ENCODE data around the gene HDHD5. TPM values are rescaled to one million over a fixed set of nuclear protein-coding genes. Genes with fewer than 3 reads are reported as not detected.
A peak's percentile ranks its signal among the peaks of the same experiment; 100 is the strongest.

HDHD5 gene
- total RNA-seq, 1 donor from 2014 or later, result 30.2 TPM

- Mint-ChIP-seq H3K27me3 (ENCODE audit: unreplicated experiment) (peaks cover 7% of the 10 kb centered on the region), H3K36me3 (ENCODE audit: unreplicated experiment) (peaks cover 8% of the 10 kb centered on the region), H3K4me1 (ENCODE audit: low read depth, unreplicated experiment) (peaks cover 2% of the 10 kb centered on the region), H3K4me3 (ENCODE audit: unreplicated experiment) (no peak overlapping the region), H3K9me3 (ENCODE audit: unreplicated experiment) (peaks cover 9% of the 10 kb centered on the region), H3K27ac (ENCODE audit: unreplicated experiment) (no peak overlapping the region)
- DNase-seq, result no peak
- TF ChIP-seq CTCF (IDR thresholded peaks at IDR 0.05; ENCODE audit: partially characterized antibody, unreplicated experiment), result no peak
Measured at GRCh38 chr22:17176715-17177114, 17.6 kb upstream of the HDHD5 start.

DNA sequence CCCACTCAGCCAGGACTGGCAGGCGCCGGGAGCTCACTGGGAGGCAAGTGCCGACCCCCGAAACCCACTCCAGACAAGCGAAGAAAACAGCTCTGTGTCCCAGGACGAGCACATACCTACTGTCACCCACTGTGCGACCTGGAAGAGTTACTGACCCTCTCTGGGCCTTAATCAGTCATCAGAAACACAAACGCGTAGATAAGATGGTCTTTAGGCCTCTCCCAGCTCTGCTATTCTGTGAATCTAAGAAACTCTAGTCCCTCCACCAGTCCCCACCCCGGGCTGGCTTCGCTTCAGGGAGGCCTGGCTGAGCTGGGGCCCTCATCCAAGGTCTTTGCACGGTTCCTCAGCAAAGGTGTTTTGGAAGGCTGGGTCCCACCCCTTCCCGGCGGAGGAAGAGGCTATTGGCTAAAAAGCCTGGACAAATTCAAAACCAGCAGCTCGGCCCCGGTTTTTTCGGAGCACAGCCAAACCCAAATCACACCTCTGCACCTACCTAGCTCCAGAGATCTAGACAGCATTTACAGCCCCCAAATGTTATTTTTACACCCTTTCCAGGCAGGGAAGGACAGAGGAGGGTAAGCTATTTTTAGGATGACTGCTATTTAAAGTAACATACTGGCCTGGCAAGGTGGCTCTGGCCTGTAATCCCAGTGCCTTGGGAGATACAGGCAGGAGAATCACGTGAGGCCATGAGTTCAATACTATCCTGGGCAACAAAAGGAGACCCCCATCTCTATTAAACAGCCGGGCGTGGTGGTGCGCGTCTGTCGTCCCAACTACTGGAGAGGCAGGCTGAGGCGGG lies 13.2 kb upstream of the HDHD5 start:
- no peak for DNase-seq
- H3K27ac Mint-ChIP-seq (ENCODE audit: unreplicated experiment), result peak overlapping the region; percentile 76

GRCh38 chr22:17171153-17172028 lies 12.3 kb upstream of the HDHD5 start:
- H3K27ac Mint-ChIP-seq (ENCODE audit: unreplicated experiment), result peak overlapping the region; percentile 76
- H3K9me3 Mint-ChIP-seq (ENCODE audit: unreplicated experiment), result peaks cover 3% of the 10 kb centered on the region
- peak; percentile 94 for DNase-seq
- peaks cover 2% of the 10 kb centered on the region for H3K4me1 Mint-ChIP-seq (ENCODE audit: low read depth, unreplicated experiment)
- H3K4me3 Mint-ChIP-seq (ENCODE audit: unreplicated experiment), result peak overlapping the region; percentile 82
- H3K27me3 Mint-ChIP-seq (ENCODE audit: unreplicated experiment), result peaks cover 2% of the 10 kb centered on the region
- H3K36me3 Mint-ChIP-seq (ENCODE audit: unreplicated experiment), result no peaks in the 10 kb centered on the region
- peak; percentile 95 for TF ChIP-seq CTCF (IDR thresholded peaks at IDR 0.05; ENCODE audit: partially characterized antibody, unreplicated experiment)

More for the DNA sequence above, 13.2 kb upstream of the HDHD5 start:
- H3K9me3 Mint-ChIP-seq (ENCODE audit: unreplicated experiment), result peaks cover 3% of the 10 kb centered on the region
- peak; percentile 1 for TF ChIP-seq CTCF (IDR thresholded peaks at IDR 0.05; ENCODE audit: partially characterized antibody, unreplicated experiment)
- peak overlapping the region; percentile 78 for H3K4me3 Mint-ChIP-seq (ENCODE audit: unreplicated experiment)
- H3K36me3 Mint-ChIP-seq (ENCODE audit: unreplicated experiment), result no peaks in the 10 kb centered on the region
- peaks cover 2% of the 10 kb centered on the region for H3K4me1 Mint-ChIP-seq (ENCODE audit: low read depth, unreplicated experiment)
- H3K27me3 Mint-ChIP-seq (ENCODE audit: unreplicated experiment), result peaks cover 2% of the 10 kb centered on the region

DNA sequence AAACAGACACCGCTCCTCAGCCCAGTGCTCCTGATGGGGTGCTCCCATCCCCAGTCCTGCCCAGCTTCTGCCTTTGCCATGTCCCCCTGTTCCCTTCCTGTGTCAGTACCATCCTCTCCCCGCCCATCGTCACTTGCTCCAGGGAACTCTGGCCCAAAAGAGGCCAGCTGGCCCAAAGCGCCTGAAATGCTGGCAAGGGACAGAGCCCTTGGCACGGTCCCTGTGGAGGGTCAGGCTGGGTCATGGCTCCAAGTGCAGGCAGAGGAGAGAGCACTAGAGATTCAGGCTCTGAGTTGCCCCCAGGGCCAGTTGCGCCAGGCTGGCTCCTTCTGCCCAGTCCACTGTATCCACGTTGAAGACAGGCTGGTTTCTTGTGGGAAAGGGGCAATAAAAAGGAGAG lies 8.4 kb upstream of the HDHD5 start:
- no peak overlapping the region for H3K27ac Mint-ChIP-seq (ENCODE audit: unreplicated experiment)
- no peaks in the 10 kb centered on the region for H3K36me3 Mint-ChIP-seq (ENCODE audit: unreplicated experiment)
- no peak for DNase-seq
- H3K9me3 Mint-ChIP-seq (ENCODE audit: unreplicated experiment), result peaks cover 8% of the 10 kb centered on the region
- TF ChIP-seq CTCF (IDR thresholded peaks at IDR 0.05; ENCODE audit: partially characterized antibody, unreplicated experiment), result no peak
- peaks cover 5% of the 10 kb centered on the region for H3K27me3 Mint-ChIP-seq (ENCODE audit: unreplicated experiment)
- no peak overlapping the region for H3K4me3 Mint-ChIP-seq (ENCODE audit: unreplicated experiment)
- peaks cover 5% of the 10 kb centered on the region for H3K4me1 Mint-ChIP-seq (ENCODE audit: low read depth, unreplicated experiment)
